ENCODE data around the gene DUSP1.

DUSP1 gene

DNA sequence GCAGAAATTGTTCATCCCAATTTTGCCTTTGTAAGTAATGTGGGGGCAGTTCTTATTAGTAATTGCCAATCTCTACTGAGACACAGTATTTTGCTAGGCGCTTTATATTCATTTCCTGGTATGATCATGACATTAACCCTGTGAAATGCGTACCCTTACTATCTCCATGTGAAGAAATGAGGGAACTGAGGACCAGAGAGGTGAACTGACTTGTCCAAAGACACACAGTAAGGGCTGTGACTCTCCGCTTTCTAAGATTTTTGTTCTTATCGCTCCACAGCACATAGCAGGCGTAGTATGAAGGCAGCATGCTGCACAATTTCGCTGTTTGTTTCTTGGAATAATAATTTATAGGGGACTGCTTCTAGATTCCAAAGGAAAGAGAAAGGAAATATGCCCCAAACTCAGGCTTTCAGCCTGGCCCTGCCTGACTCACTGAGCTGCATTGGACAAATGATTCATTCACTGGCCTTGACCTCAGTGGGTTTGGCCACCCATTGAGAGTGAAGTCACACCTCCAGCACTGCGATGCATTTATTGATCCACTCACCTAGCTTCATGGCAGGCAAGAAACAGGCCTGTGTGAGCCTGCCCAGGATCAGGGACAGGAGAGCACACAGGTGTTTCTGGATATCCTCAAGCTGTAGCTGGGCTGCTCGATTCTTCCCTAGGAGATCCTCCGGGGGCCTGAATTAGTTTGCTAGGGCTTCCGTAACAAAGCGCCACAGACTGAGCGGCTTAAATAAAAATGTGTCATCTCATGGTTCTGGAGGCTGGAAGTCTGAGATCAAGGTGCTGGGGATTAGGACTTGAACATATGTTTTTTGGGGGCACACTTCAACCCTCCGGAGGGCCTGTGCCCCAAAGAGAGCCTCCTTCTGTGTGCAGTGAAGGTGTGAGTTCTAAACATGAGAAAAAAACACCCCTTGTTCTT, 7.2 kb upstream of the DUSP1 start:
- peak; percentile 76 for DNase-seq

DNA sequence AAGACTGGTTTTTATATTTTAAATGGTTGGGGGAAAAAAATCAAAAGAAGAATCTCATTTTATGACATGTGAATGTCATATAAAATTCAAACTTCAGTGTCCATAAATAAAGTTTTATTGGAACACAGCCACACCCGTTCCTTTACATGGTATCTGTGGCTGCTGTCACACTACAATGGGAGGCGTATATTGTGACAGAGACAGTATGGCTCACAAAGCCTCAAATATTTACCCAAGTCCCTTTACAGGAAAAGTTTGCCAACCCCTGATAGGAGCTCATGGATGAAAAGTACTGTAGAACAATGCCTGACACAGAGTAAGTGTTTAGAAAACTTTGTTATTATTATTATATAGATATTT, 5.2 kb upstream of the DUSP1 start:
- no peak for DNase-seq

DNA sequence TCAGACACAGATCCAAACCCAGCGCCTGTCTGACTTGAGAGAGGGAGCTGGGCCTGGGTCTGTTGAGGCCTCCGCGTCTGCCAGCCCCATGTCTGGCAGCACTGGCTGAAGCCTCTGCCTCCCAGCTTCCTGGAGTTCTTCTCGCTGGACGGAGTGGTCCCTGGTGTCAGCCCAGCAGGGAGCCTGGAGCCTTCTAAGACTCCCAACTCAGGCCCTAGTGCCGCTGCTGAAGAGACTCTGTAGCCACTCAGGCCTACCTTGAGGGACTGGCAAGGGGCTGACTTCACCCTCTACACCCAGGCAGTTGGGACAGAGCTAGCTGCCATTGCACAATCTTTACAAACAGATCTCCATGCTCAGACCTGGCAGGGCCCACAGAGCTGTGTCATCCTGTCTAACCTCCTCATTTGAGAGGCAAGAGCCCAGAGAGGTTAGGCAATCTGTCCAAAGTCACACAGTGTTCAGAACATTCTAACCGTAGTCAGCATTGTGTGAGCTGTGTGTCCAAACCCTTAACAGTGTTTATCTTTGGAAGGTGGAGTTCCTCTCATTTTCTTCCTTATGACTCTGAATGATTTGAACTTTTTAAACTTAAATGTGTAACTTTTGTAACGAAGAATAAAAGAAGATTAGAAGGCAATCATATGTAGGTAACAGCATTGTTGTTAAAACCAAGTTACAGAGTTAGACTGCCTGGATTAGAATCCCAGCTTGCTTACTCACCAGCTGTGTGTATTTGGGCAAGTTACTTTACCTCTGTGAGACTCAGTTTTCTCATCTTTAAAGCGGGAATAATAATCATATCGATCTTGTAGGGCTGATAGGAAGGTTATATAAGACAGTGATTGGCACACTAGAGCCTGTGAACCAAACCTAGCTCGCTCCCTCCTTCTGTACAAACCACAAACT, 4.6 kb upstream of the DUSP1 start:
- peak; percentile 73 for DNase-seq

DNA sequence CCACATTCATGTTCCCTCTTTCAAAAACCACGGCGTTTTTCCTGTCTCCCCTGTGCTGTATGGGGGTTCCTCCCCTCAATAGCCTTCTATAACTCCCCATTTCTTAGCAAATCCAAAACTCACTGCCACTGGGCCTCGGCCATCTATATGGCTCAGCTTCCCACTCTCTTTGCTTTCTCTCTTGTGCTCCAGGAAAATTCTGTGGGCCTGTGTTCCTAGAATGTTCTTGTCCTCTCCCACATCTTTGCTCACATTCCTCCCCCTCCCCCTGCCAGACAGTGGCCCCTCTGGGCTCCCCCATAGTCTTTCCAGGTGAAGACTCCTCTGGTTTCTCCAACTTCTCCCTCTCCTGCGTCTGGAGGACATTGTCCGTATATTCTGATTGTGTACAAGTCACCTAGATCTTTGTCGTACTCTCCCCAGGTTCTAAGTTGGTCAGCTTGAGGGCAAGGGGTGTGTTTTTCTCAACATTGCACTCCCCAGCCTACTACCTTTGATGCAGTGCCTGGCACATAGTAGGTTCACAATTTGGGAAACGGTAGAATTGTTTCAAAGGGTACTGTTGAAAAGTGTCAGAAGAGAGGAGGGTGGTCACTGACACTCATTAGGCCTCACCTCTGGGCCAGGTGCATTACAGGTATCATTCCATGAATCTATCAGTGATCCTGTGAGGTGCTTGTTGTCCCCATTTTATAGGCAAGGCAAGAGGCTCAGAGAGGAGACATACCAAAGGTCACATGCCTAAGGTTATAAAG, 3.7 kb upstream of the DUSP1 start:
- DNase-seq = no peak

DNA sequence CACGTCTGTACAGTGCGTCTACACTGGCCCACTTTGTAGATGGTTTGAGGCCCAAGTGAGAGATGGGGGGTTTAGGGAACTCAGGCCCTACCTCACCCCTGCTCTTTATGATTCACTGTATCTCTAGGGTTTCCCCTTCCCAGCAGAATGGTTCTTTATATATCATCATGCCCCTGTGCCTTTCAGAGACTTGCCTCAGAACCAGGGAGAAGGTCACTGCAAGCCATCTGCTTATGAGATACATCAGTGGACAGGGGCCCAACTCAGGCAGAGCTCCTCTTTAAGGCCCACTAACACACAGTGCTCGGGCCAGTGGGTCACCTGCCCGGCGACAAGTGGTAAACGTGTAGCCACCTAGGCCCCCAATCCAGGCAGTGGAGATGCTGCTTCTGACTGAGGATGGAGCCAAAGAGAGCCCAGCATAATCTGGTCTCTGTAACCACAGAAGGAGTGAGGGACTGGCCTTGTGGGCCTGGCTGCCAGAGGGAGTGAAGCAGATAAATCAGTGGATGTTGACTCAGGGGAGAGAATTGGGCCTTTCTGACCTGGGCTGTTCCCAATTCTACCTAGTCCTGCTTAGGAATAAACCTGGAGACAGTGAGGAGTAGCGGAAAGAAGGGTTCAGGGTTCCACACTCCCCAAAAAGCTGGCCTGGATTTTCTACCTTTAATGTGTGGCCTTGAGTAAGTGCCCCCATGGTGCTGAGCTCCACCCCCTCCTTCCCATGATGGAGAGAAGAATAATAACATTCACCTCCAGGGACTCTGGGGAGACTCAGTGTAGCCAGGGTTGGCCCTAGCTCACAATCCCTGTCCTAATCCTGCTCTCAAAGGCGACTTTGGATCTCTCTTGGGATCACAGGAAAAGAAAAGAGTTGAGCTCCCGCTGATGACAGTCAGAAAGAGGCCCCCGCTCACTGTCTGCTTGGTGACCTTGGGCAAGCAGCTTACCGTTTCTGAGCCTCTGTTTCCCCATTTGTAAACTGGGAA, 2.8 kb upstream of the DUSP1 start:
- DNase-seq = peak; percentile 53

DNA sequence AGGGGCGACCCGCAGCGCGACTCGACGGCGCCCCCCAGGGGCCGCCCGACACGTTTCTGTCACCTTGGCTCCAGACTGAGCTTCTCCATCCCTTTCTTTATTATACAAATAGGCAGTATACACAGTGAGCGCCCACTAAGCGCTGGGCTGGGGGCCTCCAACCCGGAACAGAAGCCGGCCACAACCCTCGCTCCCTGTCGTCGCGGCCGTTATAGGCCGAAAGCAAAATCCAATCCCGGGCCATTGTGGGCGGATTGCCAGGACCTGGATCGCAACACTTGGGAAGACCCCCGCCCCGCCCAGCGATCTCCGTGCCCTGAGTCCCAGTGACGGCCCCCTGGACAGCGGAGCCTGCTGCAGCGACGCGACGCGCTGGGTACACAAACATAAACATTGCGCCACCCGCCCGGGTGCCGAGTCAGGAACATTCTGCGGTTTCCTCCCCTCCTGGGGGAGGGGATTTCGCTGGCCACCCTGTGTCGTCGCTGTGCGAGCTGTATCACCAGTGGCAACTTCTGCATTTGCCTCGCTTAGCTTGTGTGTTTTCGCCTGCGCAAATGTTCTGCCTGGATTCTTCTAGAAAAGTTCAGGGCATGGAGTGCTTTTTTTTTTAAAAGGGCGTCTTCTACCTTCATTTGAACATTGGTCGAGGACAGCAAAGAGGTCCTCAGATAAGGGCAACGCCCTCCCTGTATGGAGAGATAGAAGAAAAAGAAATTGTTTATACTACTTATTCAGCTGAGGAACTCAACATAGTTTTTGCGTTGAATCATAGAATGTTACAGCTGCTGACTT, 1.3 kb upstream of the DUSP1 start:
- peak; percentile 91 for DNase-seq

DNA sequence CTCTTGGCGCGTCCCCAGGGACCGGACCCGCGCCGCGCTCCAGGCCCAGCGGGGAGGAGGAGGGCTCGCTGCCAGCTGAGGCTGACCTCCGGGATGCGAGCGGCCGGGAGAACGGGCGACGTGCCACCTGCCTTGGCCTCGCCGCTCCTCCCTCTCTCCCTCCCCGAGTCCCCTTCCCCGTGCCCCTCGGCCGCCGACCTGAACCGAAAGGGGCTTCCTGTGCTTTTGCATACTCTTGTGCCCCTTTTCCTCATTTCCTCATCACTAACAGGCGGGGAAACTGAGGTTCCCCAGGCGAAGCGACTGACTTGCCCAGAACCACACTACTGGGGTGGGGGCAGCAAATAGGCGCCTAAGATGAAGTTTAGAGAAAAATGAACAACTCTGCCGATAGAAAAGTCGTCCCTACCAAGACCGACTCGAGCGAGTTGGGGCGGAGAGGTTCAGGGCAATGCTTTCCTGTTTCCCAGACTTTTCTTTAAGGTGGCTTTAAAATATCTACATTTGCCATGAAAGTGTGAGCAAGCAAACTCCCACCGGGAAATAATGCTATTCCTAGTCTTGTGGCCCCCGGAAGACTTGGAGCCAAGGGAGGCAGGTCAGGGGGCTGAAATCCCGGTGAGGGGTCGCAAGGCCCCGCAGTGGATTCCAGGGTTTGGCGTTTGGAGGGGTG, 580 bp upstream of the DUSP1 start:
- DNase-seq = peak; percentile 55

DNA sequence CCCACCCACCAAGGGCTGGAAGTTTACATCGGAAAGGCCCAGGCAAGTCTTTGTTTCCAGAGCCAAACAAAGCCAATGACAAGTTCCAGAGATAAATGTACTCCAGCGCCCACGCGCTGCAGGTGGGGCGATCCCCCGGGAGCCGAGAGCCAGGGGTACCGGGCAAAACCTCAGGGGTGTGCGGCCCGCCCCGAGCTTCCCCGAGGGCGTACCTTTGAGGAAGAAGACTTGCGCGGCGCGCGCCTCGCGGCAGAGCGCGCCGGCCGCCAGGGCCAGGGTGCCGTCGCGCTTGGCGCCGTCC, 671 bp downstream of the DUSP1 start:
- peak; percentile 28 for DNase-seq

DNA sequence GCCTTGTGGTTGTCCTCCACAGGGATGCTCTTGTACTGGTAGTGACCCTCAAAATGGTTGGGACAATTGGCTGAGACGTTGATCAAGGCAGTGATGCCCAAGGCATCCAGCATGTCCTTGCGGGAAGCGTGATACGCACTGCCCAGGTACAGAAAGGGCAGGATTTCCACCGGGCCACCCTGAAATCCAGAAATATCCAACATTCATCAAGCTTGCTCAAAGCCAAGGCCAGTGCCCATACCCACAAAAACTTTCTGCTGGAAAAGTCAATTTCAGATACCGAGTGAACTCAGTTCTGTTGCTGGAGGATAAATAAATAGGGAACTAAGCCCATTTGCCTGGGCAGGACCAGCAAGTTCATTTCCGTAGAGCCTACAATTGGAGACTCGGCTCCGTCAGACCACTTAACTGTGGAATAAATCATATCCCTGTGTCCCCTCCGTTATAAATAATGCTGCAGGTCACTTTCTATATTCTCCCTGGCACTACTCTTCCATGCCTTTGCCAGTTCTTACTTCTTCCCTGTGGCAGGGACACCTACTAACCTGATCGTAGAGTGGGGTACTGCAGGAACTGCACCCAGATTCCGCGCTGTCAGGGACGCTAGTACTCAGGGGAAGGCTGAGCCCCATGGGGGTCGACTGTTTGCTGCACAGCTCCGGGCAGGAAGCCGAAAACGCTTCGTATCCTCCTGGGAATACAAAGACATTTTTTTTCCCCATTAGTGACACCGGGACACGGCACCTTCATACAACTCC, 1.2 kb downstream of the DUSP1 start:
- no peak for DNase-seq

DNA sequence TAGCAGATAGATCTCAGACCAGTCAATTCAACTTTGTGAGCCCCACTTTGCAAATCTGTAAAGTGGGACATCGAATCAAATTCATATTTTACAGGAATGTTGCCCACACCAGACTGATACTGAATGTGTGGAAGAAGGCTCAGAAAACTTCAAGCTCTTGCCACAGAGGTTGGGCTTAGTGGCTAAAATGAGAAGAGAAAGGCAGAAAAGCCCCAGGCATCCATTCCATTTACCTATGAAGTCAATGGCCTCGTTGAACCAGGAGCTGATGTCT, 1.7 kb downstream of the DUSP1 start:
- DNase-seq = no peak

DNA sequence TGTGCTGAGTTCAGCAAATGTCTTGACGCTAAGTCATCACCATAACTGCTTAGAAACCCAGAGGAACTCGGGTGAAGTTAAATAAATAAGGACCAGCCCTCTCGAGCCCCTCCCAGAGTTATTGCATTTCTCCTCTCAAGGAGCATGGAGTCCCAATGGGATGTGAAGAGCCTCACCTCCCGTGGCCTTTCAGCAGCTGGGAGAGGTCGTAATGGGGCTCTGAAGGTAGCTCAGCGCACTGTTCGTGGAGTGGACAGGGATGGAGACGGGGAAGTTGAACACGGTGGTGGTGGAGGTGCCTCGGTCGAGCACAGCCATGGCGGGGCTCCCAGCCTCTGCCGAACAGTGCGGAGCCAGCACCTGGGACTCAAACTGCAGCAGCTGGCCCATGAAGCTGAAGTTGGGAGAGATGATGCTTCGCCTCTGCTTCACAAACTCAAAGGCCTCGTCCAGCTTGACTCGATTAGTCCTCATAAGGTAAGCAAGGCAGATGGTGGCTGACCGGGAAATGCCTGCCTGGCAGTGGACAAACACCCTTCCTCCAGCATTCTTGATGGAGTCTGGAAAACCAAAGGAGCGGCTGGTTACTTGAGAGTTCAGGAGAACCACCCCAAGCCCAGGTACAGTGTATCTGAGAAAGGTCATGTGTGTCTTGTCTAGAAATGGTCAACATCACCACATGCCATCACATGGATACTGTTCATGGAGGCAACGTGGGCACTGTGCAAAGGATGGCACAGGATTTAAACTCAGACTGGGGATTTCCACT, 2.2 kb downstream of the DUSP1 start:
- DNase-seq = peak; percentile 62

DNA sequence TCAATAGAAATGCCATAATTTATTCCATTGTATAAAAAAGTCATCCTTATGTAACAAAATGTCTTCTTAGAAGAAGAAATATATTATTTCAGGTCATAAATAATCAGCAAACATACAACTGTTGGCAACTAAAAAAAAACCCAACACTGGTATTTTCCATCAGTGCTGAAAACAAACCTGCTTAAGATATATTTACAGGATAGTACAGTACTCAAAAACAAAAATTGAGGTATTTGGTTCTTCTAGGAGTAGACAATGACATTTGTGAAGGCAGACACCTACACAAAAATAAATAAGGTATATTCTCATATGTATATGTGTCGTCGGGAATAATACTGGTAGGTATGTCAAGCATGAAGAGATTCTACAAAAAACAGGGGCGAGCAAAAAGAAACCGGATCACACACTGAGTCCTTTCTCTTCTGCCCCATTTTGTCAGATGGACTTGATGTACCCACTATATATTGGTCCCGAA, 2.9 kb downstream of the DUSP1 start:
- DNase-seq = no peak

DNA sequence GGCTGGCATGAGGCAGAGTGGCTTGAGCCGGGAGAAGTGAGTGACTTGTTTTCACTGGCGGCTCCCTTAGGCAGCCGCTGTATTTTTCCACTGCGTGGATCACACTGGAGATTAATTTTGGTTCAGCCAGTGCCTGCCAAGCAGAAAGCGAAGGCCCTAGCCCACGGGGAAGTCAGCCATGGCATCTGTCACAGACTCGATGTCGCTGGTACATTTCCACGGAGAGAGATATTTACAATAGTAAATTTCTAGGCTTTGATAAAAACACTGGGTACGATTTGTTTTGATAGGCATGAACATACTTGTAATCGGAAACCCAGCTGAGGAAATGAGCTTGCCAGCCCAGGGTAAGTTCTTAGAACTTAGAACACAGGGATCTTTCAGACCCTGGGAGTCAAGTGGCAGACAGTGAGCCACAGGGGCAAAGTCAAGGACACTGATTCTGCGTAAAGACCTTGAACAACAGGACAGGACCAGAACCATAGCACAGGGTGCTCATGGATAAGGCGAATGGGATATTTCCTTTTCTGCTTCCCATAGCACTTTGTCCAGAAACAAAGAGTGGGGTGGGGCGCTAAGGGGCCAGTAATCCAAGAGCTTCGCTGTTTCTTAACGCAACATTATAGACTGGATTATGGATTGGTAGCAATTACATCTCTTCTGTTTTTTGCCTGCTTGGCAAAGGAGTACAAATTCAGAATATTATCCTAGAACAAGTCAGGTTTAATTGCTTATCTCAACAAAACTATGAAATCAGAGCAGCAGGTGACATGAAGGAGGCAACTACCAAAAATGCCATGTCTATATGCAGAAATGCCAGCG, 4.5 kb downstream of the DUSP1 start:
- peak; percentile 48 for DNase-seq

DNA sequence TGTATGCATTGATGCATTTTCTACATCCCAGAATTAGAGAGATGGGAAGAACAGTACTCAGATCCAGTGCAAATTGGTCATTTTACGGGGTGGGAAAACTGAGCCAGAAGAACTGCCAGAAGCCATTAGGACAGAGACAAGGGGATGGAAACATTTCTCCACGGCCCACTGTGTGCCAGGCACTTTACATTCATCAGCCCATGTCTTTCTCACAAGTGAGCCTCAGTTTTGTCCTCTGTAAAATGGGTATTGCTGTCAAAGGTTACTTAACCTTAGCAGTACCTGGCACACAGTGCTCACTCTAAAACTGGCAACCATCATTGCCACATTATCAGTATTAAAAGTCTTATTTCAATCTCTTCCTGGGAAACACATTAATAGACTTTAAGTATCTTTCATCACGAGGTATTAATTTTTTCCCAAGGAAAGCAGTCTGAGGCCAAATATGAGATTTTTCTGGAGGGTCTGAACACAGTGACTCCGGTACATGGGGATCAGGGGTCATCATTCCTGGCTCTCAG, 5.2 kb downstream of the DUSP1 start:
- DNase-seq = peak; percentile 26

DNA sequence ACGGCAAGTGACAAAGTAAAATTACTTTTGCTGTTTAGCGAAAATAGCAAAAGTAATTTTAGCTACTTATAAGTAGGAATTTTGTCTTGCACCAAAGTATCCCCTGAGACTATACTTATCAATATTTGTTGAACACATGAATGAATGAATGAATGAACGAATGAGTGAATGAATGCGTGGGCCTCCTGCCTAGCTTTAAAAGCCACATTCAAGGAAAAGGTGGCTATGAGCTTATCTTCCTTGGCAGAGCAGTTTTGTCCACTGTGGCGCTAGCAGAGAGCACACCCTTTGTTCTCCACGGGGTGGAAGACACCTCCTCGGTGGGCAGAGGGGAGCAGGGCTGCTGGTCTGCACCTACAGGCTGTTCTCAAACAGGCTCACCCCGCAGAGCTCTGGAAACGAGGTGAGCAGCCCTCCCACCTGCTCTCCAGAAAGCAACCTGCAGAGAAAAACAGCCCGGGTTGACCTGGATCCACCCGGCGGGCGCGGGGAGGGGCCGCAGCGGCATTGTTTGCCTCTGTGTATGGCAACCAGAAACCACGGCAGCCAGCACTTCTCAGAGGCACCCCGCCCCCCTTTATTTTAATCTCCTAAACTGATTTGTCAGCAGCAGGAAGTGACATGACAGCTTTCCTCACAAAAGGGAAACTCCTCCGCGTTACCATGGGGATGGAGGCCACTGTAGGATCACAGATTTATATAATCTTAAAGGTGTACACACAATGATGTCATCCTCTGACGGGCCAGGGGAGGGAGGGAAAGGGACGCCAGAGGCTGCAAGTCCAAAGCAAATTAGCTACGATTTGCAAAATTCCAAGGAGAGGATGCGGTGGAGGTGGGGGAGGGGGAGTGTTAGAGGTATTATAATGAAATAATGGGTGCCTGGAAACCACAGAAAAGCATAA, 5.9 kb downstream of the DUSP1 start:
- DNase-seq = peak; percentile 99

DNA sequence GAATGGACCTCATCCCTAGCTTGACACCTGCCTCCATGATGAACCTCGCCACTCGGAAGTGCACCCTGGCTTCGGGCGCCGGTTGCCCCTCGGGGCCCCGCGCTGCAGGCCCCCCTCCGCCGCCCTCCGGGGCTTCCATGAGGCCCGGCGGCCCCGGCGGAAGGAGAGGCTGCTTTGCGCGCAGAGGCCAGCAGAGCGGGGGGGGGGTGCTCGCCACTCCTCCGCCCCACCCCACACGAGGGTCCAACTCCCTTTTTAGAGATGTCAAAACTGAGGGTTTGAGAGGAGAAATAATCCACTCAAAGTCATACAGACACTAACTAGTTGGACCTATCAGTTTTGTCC, 7.9 kb downstream of the DUSP1 start:
- no peak for DNase-seq
